COLO668 (cell line): ENCODE results near the gene SDK2.

Source experiments
- DNase-seq: peaks from one replicate; lab custom pipeline; 2025; ENCODE audit not compliant: unreplicated experiment; lab: John Stamatoyannopoulos, UW

Gene SDK2

DNA sequence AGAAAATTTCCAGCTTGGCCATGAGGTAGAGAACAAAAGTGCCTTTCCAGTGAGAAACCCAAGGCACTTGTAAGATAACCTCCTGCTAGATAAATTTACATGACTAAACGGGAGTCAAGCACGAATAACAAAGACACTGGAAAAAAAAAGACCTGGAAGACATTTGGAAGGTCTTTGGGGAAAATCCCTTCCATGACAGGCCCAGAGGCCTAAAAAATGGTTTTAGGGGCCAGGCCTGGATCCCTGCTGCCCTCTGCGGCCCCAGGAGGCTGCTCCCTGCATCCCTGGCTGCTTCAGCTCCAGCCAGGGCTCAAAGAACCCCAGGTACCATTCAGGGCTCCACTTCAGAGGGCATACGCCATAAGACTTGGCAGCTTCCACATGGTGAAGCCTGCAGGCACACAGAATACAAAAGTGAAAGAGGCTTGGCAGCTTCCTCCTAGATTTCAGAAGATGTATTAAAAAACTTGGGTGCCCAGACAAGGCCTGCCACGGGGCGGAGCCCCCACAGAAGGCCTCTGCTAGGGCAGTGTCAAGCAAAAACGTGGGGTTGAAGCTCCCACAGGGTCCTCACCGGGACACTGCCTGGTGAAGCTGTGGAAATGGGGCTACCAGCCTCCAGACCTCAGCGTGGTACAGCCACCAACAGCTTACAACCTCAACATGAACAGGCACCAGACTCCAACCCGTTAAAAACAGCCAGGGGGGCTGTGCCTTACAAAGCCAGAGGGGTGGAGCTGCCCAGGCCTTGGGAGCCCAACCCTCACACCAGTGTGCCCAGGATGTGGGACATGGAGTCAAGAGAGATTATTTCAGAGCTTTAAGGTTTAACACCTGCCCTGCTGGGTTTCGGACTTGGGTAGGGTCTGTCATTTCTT is 77.1 kb downstream of the SDK2 start:
- no peak for DNase-seq

DNA sequence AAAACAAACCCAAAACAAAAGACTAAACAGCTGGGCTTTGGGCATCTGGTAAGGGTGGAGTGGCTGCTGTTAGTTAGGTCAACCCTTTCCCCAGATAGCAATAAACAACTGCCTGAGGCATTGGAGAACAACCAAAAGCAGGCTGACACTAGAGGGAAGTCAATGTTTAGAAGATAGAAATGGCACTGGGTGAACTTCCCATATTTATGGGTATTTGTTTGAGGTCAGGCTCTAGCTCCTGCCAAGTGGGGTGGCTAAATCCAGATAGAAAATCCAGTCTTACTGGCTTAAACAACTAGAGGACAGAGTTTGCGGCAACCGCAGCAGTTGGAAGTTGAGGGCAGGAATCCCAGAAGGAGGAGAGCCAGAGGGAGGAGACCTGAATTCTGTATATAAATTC is 79.4 kb downstream of the SDK2 start:
- no peak for DNase-seq

DNA sequence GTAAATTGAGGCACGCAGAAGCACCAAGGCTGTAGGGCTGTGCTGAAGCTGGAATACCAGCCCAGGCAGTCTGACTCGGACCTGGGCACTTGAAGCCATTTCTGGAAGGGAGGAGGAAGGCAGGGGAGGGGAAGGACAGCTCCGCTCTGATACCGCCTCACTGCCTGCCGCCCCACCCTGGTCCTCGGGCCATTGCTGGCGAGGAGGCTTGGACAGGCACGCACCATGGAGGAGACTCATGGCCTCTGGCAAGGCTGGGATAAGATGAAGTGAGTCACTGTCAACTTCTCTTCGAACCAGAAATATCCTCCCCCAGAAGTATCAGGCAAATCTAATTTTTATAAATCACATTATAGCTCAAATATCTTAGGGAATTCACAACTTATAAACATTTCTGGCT is 81.3 kb downstream of the SDK2 start:
- DNase-seq: no peak

DNA sequence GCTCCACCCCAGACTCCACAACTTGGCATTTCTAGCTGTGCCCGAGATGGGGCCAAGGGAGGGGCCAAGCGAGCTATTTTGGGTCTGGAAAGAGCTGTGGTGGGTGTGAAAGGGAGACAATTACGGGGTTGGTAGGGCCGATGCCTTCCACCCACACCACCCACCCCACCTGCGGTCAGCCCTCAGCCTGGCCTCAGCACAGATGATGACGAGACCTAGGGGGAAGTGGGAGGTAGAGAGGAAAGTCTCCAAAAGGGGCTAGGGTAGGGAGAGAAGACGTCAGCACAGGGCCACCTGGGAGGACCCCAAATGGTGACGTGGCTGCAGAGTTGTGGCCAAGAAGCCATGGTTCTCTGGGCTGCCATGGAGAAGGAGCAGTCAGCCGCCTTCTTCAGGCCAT is 83.1 kb downstream of the SDK2 start:
- DNase-seq: no peak

DNA sequence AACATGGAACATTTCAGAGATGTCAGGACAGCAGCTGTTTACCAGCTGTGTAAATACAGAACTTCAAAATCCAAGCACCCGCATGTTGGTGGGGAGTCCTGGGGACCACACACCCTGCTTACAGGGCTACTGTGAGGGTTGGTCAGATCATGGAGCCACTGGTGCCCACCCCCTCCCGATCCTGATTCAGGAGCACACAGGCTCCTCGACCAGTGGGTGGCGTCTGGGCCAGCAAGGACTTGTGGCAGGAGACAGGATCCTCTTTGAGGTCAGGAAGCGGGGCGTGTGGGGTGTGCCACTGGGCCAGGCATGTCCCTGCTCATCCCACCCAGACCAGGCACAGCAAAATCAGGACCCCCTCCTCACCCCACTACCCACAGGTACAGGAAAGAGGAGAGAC is 83.6 kb downstream of the SDK2 start:
- DNase-seq: peak; percentile 7

DNA sequence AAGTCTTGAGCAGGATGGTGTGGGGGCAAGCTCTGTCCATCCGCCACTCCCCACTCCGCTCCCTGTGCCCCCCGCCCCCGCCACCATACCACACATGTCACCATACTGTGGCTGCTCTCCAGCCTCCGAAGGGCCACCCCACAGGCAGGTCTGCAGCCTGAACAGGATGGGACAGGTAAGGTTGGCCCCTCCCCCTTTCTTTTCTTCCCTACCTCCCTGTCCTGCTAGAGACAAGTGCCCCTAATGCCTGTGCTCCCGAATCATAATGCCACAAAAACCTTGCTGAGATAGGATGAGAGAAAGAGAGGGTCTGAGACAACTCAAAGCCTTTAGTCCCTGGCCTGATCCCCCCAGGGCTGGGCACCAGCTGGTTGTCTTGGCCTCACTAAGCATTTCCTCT is 84.7 kb downstream of the SDK2 start:
- no peak for DNase-seq

DNA sequence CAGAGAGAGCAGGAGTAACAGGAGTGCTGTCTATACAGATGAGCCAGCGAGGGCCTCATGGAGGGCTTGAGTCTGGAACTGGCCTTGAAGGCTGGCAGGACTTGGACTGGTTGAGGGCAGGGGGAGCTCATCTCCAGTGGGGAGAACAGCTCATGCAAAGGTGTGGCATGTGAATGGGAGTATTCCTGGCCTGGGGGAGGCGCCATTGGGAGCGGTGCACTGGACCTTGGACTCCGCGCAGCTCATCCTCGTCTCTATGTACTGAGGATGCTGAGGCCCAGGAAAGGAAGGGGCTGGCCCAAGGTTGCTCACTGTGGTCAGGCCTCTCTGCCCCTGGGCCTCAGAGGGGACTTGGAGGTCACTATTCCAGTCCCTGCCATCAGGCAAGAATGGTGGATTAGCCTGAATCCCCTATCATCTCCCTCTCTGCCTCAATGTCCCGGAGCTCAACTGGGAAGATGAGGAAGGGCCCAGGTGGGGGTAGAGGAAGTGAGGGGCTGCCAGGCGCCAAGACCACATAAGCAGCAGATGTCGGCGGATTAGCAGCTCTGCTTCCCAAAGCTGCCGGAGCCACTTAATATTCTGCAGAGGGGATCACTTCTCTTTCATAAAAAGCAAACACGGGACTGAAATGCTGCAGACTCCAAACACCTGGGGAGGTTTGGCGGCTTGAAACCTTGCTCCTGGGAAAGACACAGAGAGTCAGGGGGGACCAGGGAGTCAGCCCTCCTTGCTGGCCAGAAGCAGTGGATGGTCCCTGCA is 88.9 kb downstream of the SDK2 start:
- no peak for DNase-seq

DNA sequence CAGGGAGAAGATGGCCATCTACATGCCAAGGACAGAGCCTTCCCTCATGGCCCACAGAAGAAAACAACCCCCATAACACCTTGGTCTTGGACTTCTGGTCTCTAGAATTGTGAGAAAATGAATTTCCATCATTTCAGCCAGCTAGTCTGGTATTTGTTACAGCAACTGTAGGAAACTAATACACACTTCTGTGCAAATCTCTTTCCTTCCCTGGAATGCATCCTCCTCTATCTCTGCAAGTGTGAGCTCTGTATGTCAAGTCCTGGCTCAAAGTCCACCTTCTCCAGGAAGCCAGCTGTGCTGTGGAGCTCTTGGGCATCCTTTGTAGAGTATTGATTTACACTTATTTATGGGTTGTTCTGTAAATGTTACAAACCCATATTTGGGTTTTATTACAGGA is 89.7 kb downstream of the SDK2 start:
- DNase-seq: no peak

DNA sequence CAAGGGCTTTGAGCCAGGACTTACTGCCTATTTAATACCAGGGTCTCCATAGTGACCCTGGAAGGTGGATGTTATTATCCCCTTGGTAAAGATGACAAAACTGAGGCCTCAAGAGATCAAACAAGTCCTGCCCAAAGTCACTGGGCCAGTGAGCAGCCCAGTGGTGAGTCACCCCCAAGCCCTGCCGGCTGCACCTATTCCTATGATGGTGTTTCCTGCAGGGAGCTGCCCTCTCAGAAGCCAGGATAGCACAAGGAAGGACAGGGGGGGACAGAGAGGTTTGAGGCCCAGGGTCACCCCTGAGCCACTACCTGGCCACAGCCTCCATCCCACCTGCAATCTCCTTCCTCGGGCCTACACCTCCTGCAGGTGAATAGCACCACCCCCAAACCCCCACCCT is 90.9 kb downstream of the SDK2 start:
- DNase-seq: no peak

DNA sequence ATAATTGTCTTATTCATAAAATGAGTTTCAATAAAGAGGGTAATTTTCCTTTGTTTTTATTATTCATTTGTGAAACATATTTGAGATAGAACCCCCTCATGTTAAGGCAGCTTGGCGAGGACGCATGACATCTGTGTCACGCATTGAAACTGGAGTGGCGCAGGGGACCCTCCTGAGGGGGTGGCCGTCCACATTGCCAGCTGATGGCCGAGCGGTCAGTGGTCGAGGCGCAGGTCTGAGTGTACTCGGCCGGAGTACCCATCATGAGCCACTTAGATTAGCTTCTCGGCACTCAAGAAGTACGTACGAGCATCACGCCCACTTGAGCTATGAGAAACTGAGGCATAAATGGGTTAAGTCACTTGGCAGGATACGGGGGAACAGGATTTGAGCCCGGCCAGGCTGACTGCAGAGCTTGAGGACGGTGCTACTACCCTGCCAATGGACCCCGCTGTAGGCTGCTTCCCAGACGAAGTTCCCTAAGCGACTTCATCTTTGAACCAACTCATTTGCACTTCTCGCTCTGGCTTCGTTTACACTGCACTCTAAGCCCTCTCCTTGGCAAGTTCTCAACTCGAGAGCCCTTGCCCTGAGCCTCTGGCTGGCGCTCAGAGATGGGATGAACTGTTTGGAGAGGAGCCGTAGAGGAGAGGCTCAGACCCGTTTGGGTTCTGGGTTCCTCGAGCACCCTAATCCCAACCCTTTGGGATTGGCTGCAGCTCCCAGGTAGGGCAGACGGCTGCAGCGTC is 91.8 kb downstream of the SDK2 start:
- DNase-seq: no peak

DNA sequence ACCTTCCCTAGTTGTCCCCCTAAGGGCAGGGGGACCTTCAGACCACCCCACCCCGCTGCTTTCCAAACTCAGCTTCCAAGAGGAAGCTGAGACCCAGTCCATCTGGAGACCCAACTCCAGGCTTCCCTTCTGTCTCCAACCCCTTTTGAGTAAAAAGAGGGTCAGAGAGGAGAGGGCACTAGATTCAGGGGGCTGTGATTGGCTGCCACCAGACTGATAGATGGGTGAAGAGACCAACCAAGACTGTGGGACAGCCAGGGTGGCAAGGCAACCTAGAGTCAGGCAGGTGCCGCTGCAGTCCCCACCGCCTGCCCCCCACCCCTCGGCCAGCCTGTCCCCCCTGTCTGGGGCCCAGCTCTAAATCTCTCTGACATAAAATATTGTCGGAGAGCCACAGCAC is 92.5 kb downstream of the SDK2 start:
- no peak for DNase-seq

DNA sequence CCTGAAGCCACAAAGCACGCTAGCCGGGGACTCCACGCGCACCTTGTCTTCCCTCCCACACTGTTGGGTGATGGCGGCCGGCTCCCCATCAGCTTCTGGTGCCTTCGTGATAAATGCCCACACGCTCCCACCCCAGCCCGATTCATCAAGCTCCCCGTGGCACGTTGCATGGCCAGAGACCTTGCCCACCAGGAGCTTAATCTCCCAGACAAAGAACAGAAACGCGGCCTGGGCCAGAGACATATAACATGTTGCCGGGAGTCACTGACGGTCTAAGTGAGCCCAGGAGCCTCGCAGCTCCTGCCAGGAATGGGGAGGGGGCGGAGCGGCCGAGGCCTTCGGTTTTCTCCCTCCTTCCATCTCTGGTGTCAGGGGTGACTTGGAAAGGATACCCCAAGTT is 93.1 kb downstream of the SDK2 start:
- no peak for DNase-seq

DNA sequence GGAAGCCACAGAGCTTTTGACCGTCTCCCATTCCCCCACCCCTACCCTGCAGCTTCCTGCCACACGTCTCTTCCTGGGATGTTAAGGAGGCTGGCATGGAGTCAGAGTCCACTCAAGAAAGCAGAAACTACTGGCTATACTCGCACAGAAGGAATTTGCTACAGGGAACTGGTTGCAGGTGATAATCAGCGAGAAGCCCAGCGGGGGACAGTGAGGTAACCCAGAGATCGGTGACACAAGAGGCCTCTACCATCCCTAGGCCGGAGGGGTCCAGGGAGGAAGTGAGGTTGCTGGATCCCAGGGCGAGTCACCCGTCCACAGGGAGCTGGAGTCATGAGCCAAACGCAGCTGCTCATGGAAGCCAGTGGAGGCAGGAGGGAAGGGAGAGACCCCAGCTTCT is 93.7 kb downstream of the SDK2 start:
- no peak for DNase-seq

DNA sequence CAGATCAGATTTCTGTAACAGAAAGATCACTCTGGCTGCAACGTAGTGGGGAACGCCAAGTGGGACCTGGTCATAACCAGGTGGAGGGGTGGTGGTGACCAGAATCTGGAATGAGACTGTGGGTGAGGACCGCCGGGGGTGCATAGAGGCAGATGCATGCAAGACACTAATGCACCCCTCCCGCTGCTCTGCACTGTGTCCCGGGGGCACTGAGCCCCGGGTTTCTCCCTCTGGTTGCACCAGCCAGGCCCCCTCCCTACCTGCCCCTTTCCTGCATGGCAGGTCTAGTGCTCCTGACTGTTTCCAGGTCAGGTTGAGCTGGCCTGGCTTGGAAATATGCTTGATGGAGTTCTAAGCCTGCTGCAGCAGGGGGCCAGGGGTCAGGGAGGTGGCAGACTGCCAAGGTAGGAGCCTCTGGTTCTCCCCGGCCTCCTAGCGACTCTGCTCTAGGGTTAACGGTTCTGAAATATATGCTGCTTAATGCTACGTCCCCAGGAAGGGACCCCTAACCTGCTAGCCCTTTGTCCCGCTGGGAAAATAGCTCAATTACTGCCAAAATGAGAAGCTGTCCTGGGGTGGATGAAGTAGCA is 94.3 kb downstream of the SDK2 start:
- no peak for DNase-seq

DNA sequence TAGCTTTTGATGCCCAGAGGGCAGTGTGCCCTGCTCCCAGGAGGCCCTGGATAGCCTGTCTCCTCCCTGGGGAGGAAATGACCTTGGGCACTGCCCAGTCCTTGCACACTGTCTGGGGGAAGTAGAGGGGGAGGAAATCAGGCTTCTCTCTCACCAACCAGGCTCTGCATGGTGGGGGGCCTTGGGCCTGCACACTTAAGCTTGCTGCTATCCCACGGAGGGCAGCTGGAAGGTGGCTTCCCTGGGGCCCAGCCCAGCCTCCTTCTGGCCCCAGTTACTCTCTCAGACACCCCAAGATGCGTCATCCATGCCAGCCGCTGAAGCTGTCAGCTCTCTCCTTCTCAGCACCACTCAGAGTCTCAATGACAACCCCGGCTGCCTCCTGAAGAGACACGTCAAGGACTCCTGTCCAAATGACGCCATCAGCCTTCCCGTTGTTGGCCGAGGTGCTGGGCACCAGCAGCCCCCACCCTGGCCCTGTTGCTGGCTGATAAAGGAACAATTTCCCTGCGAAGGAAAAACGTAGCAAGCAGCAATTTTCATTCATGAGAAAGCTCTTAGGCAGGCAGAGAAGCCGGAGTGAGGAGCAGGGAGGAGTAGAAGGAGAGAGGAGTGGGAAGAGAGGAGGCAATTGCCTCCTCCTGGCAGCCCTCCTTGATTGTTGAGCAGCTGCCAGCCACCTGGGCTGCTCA is 95.5 kb downstream of the SDK2 start:
- no peak for DNase-seq

DNA sequence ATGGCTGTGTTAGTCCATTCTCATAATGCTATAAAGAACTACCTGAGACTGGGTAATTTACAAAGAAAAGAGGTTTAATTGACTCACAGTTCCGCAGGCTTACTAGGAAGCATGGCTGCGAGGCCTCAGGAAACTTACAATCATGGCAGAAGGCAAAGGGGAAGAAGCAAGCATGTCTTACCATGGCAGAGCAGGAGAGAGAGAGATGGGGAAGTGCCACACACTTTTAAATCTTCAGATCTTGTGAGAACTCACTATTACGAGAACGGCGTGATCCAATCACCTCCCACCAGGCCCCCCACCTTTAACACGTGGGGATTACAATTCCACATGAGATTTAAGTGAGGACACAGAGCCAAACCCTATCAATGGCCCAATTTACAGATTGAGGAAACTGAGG is 96.5 kb downstream of the SDK2 start:
- DNase-seq: no peak

DNA sequence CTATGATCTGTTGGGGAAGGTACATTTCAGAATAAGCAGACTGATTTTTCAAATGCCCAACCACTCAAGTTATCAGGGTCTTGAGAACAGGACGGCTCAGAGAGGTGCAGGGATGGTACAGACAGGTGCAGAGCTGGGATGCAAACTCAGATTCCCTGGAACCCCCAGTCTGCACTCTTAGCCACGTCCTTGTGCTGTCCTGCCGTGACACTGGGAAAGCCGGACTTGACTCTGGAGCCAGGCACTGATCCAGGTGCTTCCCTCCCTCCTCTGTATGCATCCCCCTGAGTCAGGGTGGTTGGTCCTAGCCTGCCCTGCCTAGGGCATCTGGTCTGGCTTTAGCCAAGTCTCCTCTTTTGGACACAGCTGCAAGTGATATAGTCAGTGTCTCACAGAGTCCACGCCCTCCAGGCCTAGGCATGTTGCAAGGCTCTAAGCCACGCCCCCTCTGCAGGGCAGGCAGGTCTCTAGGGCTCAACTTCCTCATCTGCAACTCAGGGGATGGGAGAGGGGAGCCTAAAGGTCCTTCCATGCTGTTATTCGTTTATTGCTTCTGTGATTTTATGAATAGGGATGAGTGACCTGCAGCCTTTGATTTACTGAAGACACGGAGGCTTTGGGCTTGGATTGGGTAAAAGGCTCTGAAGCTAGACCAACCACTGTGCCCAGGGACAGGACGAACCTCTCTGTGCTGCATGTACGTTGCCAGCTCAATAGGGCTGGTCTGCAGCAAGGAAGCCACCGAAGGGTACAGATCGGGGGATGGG is 97.3 kb downstream of the SDK2 start:
- peak; percentile 62 for DNase-seq

DNA sequence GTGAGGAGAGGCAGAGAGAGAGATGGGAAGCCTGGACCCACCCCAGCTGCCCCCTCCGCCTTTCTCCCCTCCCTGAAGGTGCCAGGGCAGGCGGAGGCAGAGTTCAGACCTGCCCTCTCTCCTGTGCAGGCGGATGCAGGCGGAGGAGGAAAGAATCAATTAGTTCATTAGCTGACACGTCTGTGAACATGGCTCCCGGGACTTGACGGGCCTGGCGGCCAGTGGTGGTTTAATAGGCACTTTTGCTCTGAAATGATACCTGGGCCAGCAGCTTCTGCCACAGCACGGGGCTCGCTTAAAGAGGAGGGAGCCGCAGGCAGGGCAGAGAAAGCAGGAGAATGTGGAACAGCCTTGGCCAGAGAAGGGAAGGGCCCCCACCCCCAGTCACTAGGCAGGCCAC is 98.1 kb downstream of the SDK2 start:
- DNase-seq: no peak

DNA sequence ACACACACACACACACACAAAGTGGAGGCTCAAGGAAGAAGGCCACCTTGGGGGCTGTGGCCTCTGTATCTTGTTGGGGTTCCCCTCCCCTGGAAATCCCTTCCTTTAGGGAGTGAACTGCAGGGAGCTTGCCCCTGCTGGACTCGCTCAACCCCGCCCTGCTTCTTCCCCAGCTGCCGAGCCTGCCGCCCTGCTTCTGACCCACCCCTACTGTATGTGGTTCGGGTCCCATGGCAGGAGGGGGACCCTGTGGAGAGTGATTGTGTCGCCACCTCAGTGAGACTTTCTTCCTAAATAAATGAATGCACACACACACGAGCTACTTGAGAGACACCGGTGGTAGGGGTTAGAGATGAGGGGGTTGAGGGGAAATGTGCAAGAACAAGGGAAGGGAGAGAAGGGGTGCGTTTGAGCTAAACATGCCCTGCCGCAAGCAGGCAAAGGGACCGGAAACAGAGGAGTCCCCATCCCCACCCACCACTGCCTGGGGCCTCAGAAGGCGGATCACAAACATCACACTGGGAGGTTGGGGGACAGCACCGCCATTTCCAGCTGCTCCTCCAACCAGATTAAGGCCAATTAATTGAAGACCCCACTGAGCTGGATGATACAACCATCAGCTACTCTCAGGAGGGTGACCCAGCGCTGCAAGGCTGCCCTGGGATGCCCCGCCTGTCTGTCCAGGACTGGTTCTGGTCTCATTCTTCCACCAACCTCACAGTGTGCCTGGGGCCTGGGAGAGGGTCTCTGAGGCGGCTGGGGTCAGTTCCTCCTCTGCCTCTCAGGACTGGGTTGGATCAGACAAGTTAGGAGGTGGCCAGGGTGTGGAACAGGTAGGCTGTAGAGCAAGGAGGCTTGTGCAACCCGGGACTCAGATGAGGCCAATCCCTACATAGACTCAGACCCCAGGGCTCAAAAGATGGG is 98.9 kb downstream of the SDK2 start:
- DNase-seq: no peak
